Prostate gland (tissue), 2 donors: Measurements from ENCODE around the gene CBS.
"Not testable (repeated sequence)": the region's sequence is repeated elsewhere in the genome, so short reads cannot be mapped to it uniquely, and the experiment has no call there.

Source experiments
- POLR2AphosphoS5 ChIP-seq: sonication (generic); formaldehyde crosslinking; IDR thresholded peaks from one replicate; pipeline ENCODE4 v1.6.1; 2017; ENCODE audit warnings: antibody characterized with exemption
- TF ChIP-seq, protein P1 (sequence below), 4 experiments: fragments of 200-600 bp in 2 of 4; fragments of 450-650 bp in 2 of 4; sonication (generic) in 2 of 4; IDR thresholded peaks; 1 replicate in 3 of 4; 2 replicates in 1 of 4; pipeline ENCODE4 v1.5.1; 2016 to 2019; ENCODE audit warnings: antibody characterized with exemption in 4 of 4, mild to moderate bottlenecking in 2 of 4, moderate library complexity in 2 of 4

DNA sequence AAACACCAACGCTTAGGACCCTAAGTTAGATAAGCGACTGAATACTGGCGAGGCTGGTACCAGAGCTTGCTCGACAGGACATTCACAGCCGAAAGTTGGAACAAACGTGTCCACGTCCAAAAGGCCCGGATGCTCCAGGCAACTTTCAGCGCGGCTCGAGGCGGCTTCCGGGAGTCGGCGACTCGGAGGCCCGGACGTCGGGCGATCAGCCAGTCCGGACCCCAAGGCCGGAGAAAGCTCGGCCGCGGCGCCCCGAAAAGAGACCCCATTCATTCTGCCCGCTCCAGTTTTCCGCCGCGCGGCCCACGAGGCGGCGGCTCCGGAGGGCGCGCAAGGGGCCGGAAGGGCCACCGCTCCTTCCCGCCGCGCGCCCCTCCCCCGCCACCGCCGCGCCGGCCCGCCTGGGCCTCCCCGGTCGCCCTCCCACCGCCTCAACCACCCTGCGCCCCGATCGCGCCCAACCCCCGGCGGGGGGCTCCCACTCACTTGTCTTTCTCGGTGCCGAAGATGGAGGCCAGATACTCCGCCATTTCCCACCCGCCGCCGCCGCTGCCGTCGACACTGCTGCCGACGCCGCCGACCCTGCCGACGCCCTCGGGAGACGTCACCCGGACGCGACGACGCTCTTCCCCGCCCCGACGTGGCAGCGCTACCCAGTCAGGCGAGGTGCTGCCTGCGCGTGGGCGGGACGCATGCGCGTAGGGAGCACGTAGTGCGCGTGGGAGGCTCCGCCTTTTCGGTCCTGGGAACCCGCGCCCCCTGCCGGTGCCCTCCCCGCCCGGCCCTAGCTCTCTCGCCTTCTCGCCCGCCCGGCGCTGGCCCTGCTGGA, 31.5 kb upstream of the CBS start, which contains the start of gene U2AF1:
- TF ChIP-seq, protein P1, sequence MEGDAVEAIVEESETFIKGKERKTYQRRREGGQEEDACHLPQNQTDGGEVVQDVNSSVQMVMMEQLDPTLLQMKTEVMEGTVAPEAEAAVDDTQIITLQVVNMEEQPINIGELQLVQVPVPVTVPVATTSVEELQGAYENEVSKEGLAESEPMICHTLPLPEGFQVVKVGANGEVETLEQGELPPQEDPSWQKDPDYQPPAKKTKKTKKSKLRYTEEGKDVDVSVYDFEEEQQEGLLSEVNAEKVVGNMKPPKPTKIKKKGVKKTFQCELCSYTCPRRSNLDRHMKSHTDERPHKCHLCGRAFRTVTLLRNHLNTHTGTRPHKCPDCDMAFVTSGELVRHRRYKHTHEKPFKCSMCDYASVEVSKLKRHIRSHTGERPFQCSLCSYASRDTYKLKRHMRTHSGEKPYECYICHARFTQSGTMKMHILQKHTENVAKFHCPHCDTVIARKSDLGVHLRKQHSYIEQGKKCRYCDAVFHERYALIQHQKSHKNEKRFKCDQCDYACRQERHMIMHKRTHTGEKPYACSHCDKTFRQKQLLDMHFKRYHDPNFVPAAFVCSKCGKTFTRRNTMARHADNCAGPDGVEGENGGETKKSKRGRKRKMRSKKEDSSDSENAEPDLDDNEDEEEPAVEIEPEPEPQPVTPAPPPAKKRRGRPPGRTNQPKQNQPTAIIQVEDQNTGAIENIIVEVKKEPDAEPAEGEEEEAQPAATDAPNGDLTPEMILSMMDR (IDR thresholded peaks at IDR 0.05) = not testable (repeated sequence)
- TF ChIP-seq POLR2AphosphoS5 = not testable (repeated sequence)
